Endothelial cell of umbilical vein (primary cell): ENCODE measurements around the gene HGF.

Source experiments
- EZH2 ChIP-seq: IDR thresholded peaks from 2 replicates; pipeline ENCODE4 v1.6.1; 2012; ENCODE audit warnings: borderline replicate concordance, low read depth, mild to moderate bottlenecking, moderate library complexity, low read length, inconsistent platforms; ENCODE audit not compliant: severe bottlenecking
- FOS ChIP-seq: IDR thresholded peaks from 2 replicates; pipeline ENCODE4 v1.6.1; 2011; ENCODE audit warnings: mild to moderate bottlenecking, low read length, moderate library complexity, borderline replicate concordance; ENCODE audit not compliant: insufficient read depth
- GATA2 ChIP-seq: IDR thresholded peaks from 2 replicates; pipeline ENCODE4 v1.7.0; 2011; ENCODE audit warnings: low read depth, mild to moderate bottlenecking, moderate library complexity, mixed read lengths, low read length; ENCODE audit not compliant: insufficient read length, insufficient read depth
- MYC ChIP-seq: IDR thresholded peaks from one replicate; pipeline ENCODE4 v1.6.1; 2011; ENCODE audit warnings: mild to moderate bottlenecking, low read depth, low read length
- POLR2A ChIP-seq: IDR thresholded peaks from 2 replicates; pipeline ENCODE4 v1.6.1; 2012; ENCODE audit warnings: low read depth, mild to moderate bottlenecking, control low read depth, low read length
- POLR2AphosphoS5 ChIP-seq: IDR thresholded peaks from 2 replicates; pipeline ENCODE4 v1.6.1; 2012; ENCODE audit warnings: low read depth, mild to moderate bottlenecking, control low read depth, low read length, moderate library complexity; ENCODE audit not compliant: insufficient read depth
- TF ChIP-seq, protein P1 (sequence below), 2 donors: IDR thresholded peaks; 1 replicate in 1 of 2; 2 replicates in 1 of 2; pipeline ENCODE4 v1.5.1; 2011; ENCODE audit warnings: low read length in 2 of 2, mild to moderate bottlenecking in 2 of 2, moderate library complexity in 2 of 2, control low read depth in 1 of 2, inconsistent platforms in 1 of 2, low read depth in 1 of 2; ENCODE audit not compliant: insufficient read depth in 1 of 2; ENCODE audit errors: extremely low read depth in 1 of 2
- TF ChIP-seq, protein P2 (sequence below): IDR thresholded peaks from 2 replicates; pipeline ENCODE4 v1.6.1; 2011; ENCODE audit not compliant: insufficient read depth, insufficient read length

DNA sequence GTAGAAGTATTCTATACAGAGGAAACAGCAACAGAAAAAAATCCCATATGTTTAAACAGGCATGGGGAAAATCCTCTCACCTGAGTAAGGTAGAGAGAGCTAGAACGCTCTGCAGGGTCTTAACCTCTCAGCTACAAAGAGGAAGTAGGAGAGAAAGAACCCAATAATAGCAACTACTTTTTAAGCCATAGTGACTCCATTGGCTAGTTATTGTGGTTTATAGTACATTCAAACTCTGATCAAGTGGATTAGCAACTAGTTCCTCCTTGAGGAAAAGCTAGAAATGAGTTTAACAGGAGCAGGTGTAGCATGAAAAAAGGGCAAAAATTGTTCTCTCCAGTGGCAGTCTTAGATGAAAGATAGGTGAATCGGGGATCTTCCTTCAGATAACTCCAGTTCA is 89.7 kb downstream of the HGF start:
- TF ChIP-seq POLR2AphosphoS5: no peak
- TF ChIP-seq, protein P1, sequence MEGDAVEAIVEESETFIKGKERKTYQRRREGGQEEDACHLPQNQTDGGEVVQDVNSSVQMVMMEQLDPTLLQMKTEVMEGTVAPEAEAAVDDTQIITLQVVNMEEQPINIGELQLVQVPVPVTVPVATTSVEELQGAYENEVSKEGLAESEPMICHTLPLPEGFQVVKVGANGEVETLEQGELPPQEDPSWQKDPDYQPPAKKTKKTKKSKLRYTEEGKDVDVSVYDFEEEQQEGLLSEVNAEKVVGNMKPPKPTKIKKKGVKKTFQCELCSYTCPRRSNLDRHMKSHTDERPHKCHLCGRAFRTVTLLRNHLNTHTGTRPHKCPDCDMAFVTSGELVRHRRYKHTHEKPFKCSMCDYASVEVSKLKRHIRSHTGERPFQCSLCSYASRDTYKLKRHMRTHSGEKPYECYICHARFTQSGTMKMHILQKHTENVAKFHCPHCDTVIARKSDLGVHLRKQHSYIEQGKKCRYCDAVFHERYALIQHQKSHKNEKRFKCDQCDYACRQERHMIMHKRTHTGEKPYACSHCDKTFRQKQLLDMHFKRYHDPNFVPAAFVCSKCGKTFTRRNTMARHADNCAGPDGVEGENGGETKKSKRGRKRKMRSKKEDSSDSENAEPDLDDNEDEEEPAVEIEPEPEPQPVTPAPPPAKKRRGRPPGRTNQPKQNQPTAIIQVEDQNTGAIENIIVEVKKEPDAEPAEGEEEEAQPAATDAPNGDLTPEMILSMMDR (IDR thresholded peaks at IDR 0.05; ENCODE audit: extremely low read depth in 1 of 2, insufficient read depth in 1 of 2, low read depth in 1 of 2, low read length in 2 of 2): no peak
- no peak for TF ChIP-seq POLR2A
- TF ChIP-seq MYC: no peak
- no peak for TF ChIP-seq EZH2
- TF ChIP-seq GATA2: no peak
- TF ChIP-seq, protein P2, sequence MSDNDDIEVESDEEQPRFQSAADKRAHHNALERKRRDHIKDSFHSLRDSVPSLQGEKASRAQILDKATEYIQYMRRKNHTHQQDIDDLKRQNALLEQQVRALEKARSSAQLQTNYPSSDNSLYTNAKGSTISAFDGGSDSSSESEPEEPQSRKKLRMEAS: no peak
- no peak for TF ChIP-seq FOS
